ENCODE results near the gene PRTFDC1. TPM values are rescaled to one million over a fixed set of nuclear protein-coding genes. Genes with fewer than 3 reads are reported as not detected.
A peak's percentile ranks its signal among the peaks of the same experiment; 100 is the strongest.

PRTFDC1 gene
- total RNA-seq, 1 experiment from 2014 or later = 15.8 TPM

GRCh38 chr10:24821986-24822385 lies 130.4 kb downstream of the PRTFDC1 start:
- no peak overlapping the region for H3K4me3 ChIP-seq
- no peaks in the 10 kb centered on the region for H3K36me3 ChIP-seq (ENCODE audit: low read depth)
- CTCF ChIA-PET = no interaction called here
- peak; percentile 43 to 85 for DNase-seq
- intact Hi-C loops (cut with micrococcal nuclease; ENCODE audit: unreplicated experiment) = loop anchor here (2.0 to 5.0 kb wide), 3 partner anchors 130 to 240 kb away; partner anchors contain the start of gene PRTFDC1
- no peaks in the 10 kb centered on the region for H3K9me2 ChIP-seq (ENCODE audit: insufficient read depth)
- no peak overlapping the region for H3K4me2 ChIP-seq
- H3K79me2 ChIP-seq (ENCODE audit: low read depth) = no peaks in the 10 kb centered on the region
- H3K9me3 ChIP-seq (ENCODE audit: insufficient read depth, low read depth) = no peaks in the 10 kb centered on the region
- peak overlapping the region; percentile 24; the same call in 1 of the 2 replicates for H3K27ac ChIP-seq
- H3F3A ChIP-seq (ENCODE audit: insufficient read depth, low read depth) = peaks cover 10% of the 10 kb centered on the region; the same call in 1 of the 2 replicates
- POLR2A ChIA-PET (ENCODE audit: unreplicated experiment) = interaction anchor here (0.6 kb wide), 1 partner anchor 126 kb away, joined by 7 read pairs; no protein-coding TSS in a partner anchor
- no peak overlapping the region for H2AFZ ChIP-seq
- BruUV-seq (replicated peaks) = no TSS peak
- TF ChIP-seq EZH2 (IDR thresholded peaks at IDR 0.05; ENCODE audit: low read depth) (no peak), CTCF (conservative IDR thresholded peaks at IDR 0.05) (no peak)
- peaks cover 40% of the 10 kb centered on the region for H3K4me1 ChIP-seq (replicated peaks; ENCODE audit: insufficient read depth)
- no peaks in the 10 kb centered on the region for H4K20me1 ChIP-seq (ENCODE audit: insufficient read depth)
- H3K27me3 ChIP-seq (ENCODE audit: insufficient read depth, low read depth) = no peaks in the 10 kb centered on the region

- no peak for DNase-seq
- no peaks in the 10 kb centered on the region for H3K79me2 ChIP-seq (ENCODE audit: low read depth)
- H3K27me3 ChIP-seq (ENCODE audit: insufficient read depth, low read depth) = no peaks in the 10 kb centered on the region
- intact Hi-C loops (cut with micrococcal nuclease; ENCODE audit: unreplicated experiment) = no loop called here
- no TSS peak for BruUV-seq (replicated peaks)
- H3K4me1 ChIP-seq (replicated peaks; ENCODE audit: insufficient read depth) = peaks cover 39% of the 10 kb centered on the region
- ChIA-PET POLR2A (ENCODE audit: unreplicated experiment) (no interaction called here), CTCF (no interaction called here)
- no peaks in the 10 kb centered on the region for H3K36me3 ChIP-seq (ENCODE audit: low read depth)
- TF ChIP-seq CTCF (conservative IDR thresholded peaks at IDR 0.05) = no peak
- H3K9me3 ChIP-seq (ENCODE audit: insufficient read depth, low read depth) = no peaks in the 10 kb centered on the region
- H4K20me1 ChIP-seq (ENCODE audit: insufficient read depth) = no peaks in the 10 kb centered on the region
- no peak overlapping the region for H3K4me2 ChIP-seq
- peaks cover 25% of the 10 kb centered on the region for H3F3A ChIP-seq (ENCODE audit: insufficient read depth, low read depth)
- H2AFZ ChIP-seq = no peak overlapping the region
- H3K27ac ChIP-seq = no peak overlapping the region
- H3K4me3 ChIP-seq = no peak overlapping the region
- no peaks in the 10 kb centered on the region for H3K9me2 ChIP-seq (ENCODE audit: insufficient read depth)
These were observed 135.5 kb downstream of the PRTFDC1 start for GRCh38 chr10:24816868-24817396.

GRCh38 chr10:24814568-24815313 lies 137.7 kb downstream of the PRTFDC1 start:
- H2AFZ ChIP-seq = peak overlapping the region; percentile 73; the same call in 1 of the 2 replicates
- CTCF ChIA-PET = interaction anchor here (0.7 kb wide), 1 partner anchor 34 kb away, joined by 3 read pairs; no protein-coding TSS in a partner anchor

More at GRCh38 chr10:24814568-24815313, 137.7 kb downstream of the PRTFDC1 start:
- POLR2A ChIA-PET (ENCODE audit: unreplicated experiment) = interaction anchor here (0.6 kb wide), 2 partner anchors 52 to 85 kb away, joined by 3 to 4 read pairs; no protein-coding TSS in a partner anchor
- no peaks in the 10 kb centered on the region for H4K20me1 ChIP-seq (ENCODE audit: insufficient read depth)
- DNase-seq = peak; percentile 85 to 90
- peak overlapping the region; percentile 70 for H3K4me2 ChIP-seq
- peaks cover 15% of the 10 kb centered on the region for H3F3A ChIP-seq (ENCODE audit: insufficient read depth, low read depth)
- peak overlapping the region; percentile 86 for H3K27ac ChIP-seq
- no TSS peak for BruUV-seq (replicated peaks)
- H3K4me1 ChIP-seq (replicated peaks; ENCODE audit: insufficient read depth) = peaks cover 17% of the 10 kb centered on the region
- intact Hi-C loops (cut with micrococcal nuclease; ENCODE audit: unreplicated experiment) = loop anchor here (2.0 kb wide), 3 partner anchors 52 to 90 kb away; no protein-coding TSS in a partner anchor
- H3K9me3 ChIP-seq (ENCODE audit: insufficient read depth, low read depth) = no peaks in the 10 kb centered on the region
- H3K9me2 ChIP-seq (ENCODE audit: insufficient read depth) = no peaks in the 10 kb centered on the region
- no peaks in the 10 kb centered on the region for H3K27me3 ChIP-seq (ENCODE audit: insufficient read depth, low read depth)
- H3K79me2 ChIP-seq (ENCODE audit: low read depth) = no peaks in the 10 kb centered on the region
- TF ChIP-seq EZH2 (IDR thresholded peaks at IDR 0.05; ENCODE audit: low read depth) (no peak), CTCF (conservative IDR thresholded peaks at IDR 0.05) (no peak)
- H3K36me3 ChIP-seq (ENCODE audit: low read depth) = no peaks in the 10 kb centered on the region
- H3K4me3 ChIP-seq = no peak overlapping the region; the same call in 1 of the 2 replicates
